ENCODE data around the gene TFAP2E. TPM values are rescaled to one million over a fixed set of nuclear protein-coding genes. Genes with fewer than 3 reads are reported as not detected.
A peak's percentile ranks its signal among the peaks of the same experiment; 100 is the strongest.

TFAP2E gene
- polyA plus RNA-seq, 12 donors = 0.31 to 2.3 (median 0.57) TPM; not detected in 2

- DNase-seq = no peak
Measured at GRCh38 chr1:35556484-35557117, 16.5 kb upstream of the TFAP2E start.

- DNase-seq = no peak
Measured at GRCh38 chr1:35557118-35557610, 15.9 kb upstream of the TFAP2E start, which contains the start of gene KIAA0319L. KIAA0319L (minus strand) TSS chr1:35557403; CDS start chr1:35554491, 2,912 bp downstream.

- peak; percentile 97 for DNase-seq
Measured at GRCh38 chr1:35557611-35558373, 15.3 kb upstream of the TFAP2E start, which contains the start of gene NCDN. NCDN (plus strand) TSS chr1:35557799; CDS start chr1:35558191, 392 bp downstream.

- DNase-seq = no peak
Measured at GRCh38 chr1:35558374-35559316, 14.5 kb upstream of the TFAP2E start.

GRCh38 chr1:35559317-35559944 is 13.7 kb upstream of the TFAP2E start:
- no peak for DNase-seq

GRCh38 chr1:35560256-35561225 is 12.6 kb upstream of the TFAP2E start:
- DNase-seq = no peak

GRCh38 chr1:35561297-35561971 is 11.7 kb upstream of the TFAP2E start:
- no peak for DNase-seq

- DNase-seq = no peak
Measured at GRCh38 chr1:35561972-35562680, 11.0 kb upstream of the TFAP2E start.

GRCh38 chr1:35563166-35563565 is 9.9 kb upstream of the TFAP2E start:
- no peak for DNase-seq

- DNase-seq = peak; percentile 69
Measured at GRCh38 chr1:35564037-35564883, 8.9 kb upstream of the TFAP2E start.

- DNase-seq = no peak
Measured at GRCh38 chr1:35564884-35565741, 8.0 kb upstream of the TFAP2E start.

- no peak for DNase-seq
Measured at GRCh38 chr1:35565742-35566133, 7.4 kb upstream of the TFAP2E start.

GRCh38 chr1:35567947-35568558 is 5.1 kb upstream of the TFAP2E start:
- DNase-seq = no peak

- DNase-seq = peak; percentile 81
Measured at GRCh38 chr1:35568975-35569395, 4.1 kb upstream of the TFAP2E start.

- DNase-seq = no peak
Measured at GRCh38 chr1:35569936-35570335, 3.2 kb upstream of the TFAP2E start.

GRCh38 chr1:35570589-35571137 is 2.5 kb upstream of the TFAP2E start:
- DNase-seq = no peak
